Subcutaneous abdominal adipose tissue (tissue), 5 donors: ENCODE results near the gene EPHA8.

Experiments
- H3K27ac ChIP-seq: one replicate; pipeline ENCODE4 v1.7.0; 2013; ENCODE audit warnings: low read depth, mild to moderate bottlenecking, inconsistent platforms, low read length, moderate library complexity
- H3K27me3 ChIP-seq, 5 donors: one replicate each; pipeline ENCODE4 v1.7.0; 2013; ENCODE audit warnings: low read length in 5 of 5, inconsistent platforms in 1 of 5; ENCODE audit not compliant: control insufficient read depth in 5 of 5, insufficient read depth in 4 of 5
- H3K36me3 ChIP-seq, 5 donors: one replicate each; pipeline ENCODE4 v1.7.0; 2013; ENCODE audit warnings: low read length in 5 of 5; ENCODE audit not compliant: control insufficient read depth in 5 of 5, insufficient read depth in 5 of 5
- H3K4me1 ChIP-seq, 5 donors: one replicate each; pipeline ENCODE4 v1.7.0; 2013; ENCODE audit warnings: low read length in 5 of 5, mild to moderate bottlenecking in 3 of 5, moderate library complexity in 1 of 5; ENCODE audit not compliant: control insufficient read depth in 5 of 5, insufficient read depth in 5 of 5
- H3K4me3 ChIP-seq, 5 donors: one replicate each; pipeline ENCODE4 v1.7.0; 2013; ENCODE audit warnings: low read length in 5 of 5, low read depth in 1 of 5
- H3K9ac ChIP-seq, 5 donors: one replicate each; pipeline ENCODE4 v1.7.0; 2013; ENCODE audit warnings: low read length in 5 of 5, mild to moderate bottlenecking in 4 of 5, moderate library complexity in 3 of 5
- H3K9me3 ChIP-seq, 5 donors: one replicate each; pipeline ENCODE4 v1.7.0; 2013; ENCODE audit warnings: low read length in 5 of 5; ENCODE audit not compliant: control insufficient read depth in 5 of 5
- donor health status: healthy.
- donor health status: healthy.
- donor health status: healthy.
- donor health status: healthy.
- donor health status: healthy.

EPHA8 gene

DNA sequence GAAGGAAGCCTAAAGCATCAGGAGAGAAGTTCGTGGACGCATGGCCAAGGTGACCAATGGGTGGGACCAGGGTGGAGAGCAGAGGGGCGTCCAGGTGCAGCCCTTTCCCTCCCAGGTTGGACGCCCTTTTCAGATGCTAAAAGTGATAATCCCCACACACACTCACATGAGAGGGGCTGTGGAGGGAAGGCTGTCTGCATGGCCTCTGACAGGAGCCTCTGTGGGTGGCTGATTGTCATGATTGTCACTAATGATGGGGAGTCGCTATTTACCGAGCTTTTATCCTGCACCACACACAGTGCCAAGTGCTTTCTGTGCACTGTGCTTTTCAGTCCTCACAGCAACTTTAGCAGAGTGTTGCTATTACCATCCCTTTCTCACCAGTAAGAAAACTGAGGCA, 46.0 kb downstream of the EPHA8 start:
- H3K27me3 ChIP-seq: peaks cover 21 to 55% (median 41%) of the 10 kb centered on the region in 5 donors
- H3K4me1 ChIP-seq: no peaks in the 10 kb centered on the region
- H3K4me3 ChIP-seq: no peak overlapping the region
- H3K9me3 ChIP-seq: no peaks in the 10 kb centered on the region
- no peaks in the 10 kb centered on the region for H3K36me3 ChIP-seq
- H3K27ac ChIP-seq: no peak overlapping the region
- no peak overlapping the region for H3K9ac ChIP-seq

DNA sequence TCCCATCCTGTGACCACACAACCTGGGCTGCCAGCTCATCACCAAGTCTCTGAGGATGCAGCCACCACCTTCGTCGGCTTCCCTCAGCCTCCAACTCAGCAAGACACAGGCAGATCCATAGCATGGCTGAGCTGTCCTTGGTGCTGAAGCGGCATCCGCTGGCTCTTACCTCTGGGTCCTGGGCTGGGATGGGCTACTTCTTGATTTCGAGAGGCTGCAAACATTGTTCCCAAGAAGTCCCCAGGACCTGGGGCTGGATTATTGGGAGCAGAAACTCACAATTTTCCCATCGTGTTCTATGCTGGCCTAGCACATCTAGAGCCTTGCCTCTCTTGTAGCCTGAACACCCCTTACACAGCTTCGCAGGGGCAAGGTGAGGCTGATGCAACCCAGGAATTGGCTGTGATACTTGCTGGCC, 48.2 kb downstream of the EPHA8 start:
- no peaks in the 10 kb centered on the region for H3K36me3 ChIP-seq
- H3K9ac ChIP-seq: no peak overlapping the region
- H3K4me3 ChIP-seq: no peak overlapping the region
- no peaks in the 10 kb centered on the region for H3K9me3 ChIP-seq
- H3K27ac ChIP-seq: no peak overlapping the region
- no peaks in the 10 kb centered on the region for H3K4me1 ChIP-seq
- peaks cover 20 to 59% (median 50%) of the 10 kb centered on the region in 5 donors for H3K27me3 ChIP-seq

DNA sequence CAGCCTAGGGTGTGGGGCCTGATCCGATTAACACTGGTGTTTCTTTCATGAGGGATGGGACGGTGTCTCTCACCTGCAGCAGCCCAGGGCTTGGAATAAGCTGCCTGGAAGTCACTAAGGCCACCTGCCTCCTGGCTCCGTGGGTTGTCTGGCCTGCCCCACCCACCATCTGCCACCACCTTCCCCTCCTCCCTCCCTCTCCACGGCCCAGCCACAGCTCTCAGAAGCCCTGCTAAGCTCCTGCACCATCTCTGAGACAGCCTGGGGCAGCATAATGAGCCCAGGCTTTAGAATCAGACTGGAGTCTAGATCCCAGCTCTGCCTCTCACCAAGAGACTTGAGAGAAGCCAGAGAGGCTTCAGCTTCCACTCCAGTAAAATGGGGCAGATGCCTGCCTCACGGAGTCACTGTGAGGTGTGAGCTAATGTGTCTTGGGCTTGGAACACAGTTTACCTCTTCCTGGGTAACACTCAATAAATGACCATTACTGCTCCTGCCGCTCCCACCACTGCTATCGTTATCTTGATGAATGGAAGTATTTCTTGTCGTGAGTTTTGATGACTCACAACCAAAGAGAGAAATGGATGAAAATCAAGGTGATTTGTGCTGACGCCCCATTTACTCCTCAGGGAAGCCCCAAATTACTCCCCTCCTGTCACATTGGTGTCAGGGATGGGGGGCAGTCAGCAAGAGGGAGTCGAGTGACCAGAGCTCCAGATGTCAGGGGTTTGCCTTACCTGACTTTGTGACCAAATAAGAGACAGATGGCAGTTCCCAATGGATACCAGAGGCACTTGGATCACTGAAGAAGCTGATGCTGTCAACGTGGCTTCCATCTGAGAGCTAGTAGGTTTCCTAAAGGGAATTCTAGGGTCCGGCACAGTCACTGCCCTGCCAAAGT, 49.6 kb downstream of the EPHA8 start:
- H3K9me3 ChIP-seq: no peaks in the 10 kb centered on the region
- H3K4me1 ChIP-seq: no peaks in the 10 kb centered on the region
- H3K4me3 ChIP-seq: no peak overlapping the region
- H3K27me3 ChIP-seq: peaks cover 26 to 68% (median 61%) of the 10 kb centered on the region in 5 donors
- no peaks in the 10 kb centered on the region for H3K36me3 ChIP-seq
- no peak overlapping the region for H3K9ac ChIP-seq
- no peak overlapping the region for H3K27ac ChIP-seq

DNA sequence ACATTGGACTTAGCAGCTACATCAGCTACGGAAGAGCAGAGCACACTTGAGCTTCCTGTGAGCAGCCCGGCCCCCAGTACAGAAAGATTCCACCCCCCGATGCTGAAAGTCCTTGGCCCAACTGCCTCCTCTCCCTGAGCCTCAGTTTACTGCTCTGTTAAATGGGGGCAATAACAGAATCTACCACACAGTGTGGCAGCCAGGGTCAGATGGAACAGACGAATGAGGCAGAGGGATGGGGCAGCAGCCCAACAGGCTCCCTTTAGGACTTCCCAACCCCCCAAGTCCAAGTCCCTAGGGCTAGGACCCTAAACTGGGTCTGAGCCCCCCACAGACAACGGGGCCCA, 50.3 kb downstream of the EPHA8 start:
- H3K27me3 ChIP-seq: peaks cover 27 to 72% (median 61%) of the 10 kb centered on the region in 5 donors
- no peak overlapping the region for H3K4me3 ChIP-seq
- H3K27ac ChIP-seq: no peak overlapping the region
- H3K36me3 ChIP-seq: no peaks in the 10 kb centered on the region
- no peaks in the 10 kb centered on the region for H3K9me3 ChIP-seq
- H3K9ac ChIP-seq: no peak overlapping the region
- H3K4me1 ChIP-seq: no peaks in the 10 kb centered on the region

DNA sequence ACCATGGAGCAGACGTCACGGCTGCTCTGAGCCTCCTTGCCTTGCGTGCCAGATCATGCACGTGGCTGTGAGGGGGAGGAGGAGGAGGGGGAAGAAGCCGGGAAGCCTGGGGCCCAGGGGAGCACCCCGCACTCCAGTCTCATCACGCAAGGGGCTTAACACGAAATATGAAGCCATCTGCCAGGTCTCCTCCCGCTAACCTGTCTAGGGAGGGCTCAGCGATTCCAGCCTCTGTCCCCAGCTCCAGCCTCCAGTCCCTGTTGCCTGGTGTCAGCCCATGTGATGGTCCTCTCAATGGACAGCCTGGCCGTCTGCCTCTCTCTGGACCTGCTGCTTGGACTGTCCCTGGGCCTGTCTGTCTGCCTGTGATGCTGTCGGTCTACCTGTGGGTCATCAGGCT, 50.7 kb downstream of the EPHA8 start:
- H3K27me3 ChIP-seq: peaks cover 28 to 72% (median 59%) of the 10 kb centered on the region in 5 donors
- H3K36me3 ChIP-seq: no peaks in the 10 kb centered on the region
- H3K9me3 ChIP-seq: no peaks in the 10 kb centered on the region

DNA sequence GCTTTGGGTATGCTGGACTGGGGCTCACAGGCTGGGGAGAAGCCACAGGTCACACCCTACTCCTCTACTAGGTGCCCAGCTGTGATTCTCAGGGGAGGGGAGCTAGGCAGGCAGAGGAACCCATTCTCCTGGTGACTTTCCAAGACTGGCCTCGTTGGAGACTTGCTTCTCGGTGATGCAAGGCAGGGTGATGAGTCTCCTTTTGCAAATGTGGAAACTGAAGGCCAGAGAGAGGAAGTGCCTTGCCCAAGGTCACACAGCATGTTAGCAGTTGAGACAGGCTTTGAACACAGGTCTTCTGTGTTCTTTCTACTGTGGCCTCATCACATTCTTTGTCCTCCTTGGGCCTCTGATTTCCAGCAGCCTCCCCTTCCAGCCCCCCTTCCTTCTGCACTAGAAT, 52.6 kb downstream of the EPHA8 start:
- Histone ChIP-seq H3K4me1 (no peaks in the 10 kb centered on the region), H3K9me3 (no peaks in the 10 kb centered on the region), H3K27ac (no peak overlapping the region), H3K4me3 (no peak overlapping the region), H3K36me3 (no peaks in the 10 kb centered on the region), H3K27me3 (peaks cover 34 to 74% (median 65%) of the 10 kb centered on the region in 5 donors), H3K9ac (no peak overlapping the region)

More for the DNA sequence above, 50.7 kb downstream of the EPHA8 start:
- Histone ChIP-seq H3K9ac (no peak overlapping the region), H3K27ac (no peak overlapping the region), H3K4me3 (no peak overlapping the region), H3K4me1 (no peaks in the 10 kb centered on the region)

DNA sequence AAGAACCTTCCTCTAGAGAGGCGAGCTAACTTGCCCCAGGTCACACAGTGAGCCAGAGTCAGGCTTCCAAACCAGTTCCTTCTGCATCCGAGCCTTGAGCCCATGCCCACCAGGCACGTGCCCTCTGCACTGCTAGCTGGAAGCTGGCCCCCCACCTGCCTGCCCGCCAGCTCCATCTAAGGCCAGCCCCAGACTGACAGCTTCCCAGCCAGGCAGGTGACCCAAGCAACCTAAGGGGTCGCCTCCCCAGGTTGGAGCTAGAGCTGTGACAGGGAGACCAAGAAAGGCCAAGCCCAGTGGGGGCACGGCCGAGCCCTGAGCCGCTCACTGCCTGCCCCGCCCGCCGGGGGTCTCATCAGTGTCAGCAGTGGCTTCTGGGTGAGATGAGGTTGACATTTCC, 53.3 kb downstream of the EPHA8 start:
- H3K4me3 ChIP-seq: no peak overlapping the region

DNA sequence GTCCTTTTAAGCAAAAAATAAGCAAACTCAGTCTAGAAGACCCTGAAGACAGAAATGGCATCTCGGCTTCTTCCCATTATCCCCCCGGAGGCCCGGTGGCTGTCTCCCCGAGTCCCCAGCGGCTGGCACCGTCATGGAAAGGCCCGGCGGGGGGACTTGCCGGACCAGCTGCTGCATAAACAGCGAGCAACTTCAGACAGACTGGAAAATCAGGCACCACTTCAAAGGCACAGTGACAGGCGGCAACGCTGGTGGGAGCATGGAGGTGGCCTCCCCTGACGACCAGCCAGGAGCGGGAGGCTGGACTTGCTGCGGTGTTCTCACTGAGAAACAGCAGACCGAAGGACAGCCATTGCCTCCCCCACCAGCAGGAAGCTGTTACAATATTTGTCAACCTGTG, 54.8 kb downstream of the EPHA8 start:
- H3K4me1 ChIP-seq: no peaks in the 10 kb centered on the region
- no peak overlapping the region for H3K4me3 ChIP-seq
- H3K9ac ChIP-seq: no peak overlapping the region
- no peaks in the 10 kb centered on the region for H3K36me3 ChIP-seq
- H3K27ac ChIP-seq: no peak overlapping the region
- H3K9me3 ChIP-seq: no peaks in the 10 kb centered on the region
- H3K27me3 ChIP-seq: peaks cover 44 to 70% (median 66%) of the 10 kb centered on the region in 5 donors

More for the DNA sequence above, 53.3 kb downstream of the EPHA8 start:
- peaks cover 37 to 73% (median 66%) of the 10 kb centered on the region in 5 donors for H3K27me3 ChIP-seq
- H3K27ac ChIP-seq: no peak overlapping the region
- H3K4me1 ChIP-seq: no peaks in the 10 kb centered on the region
- no peaks in the 10 kb centered on the region for H3K9me3 ChIP-seq
- H3K9ac ChIP-seq: no peak overlapping the region
- H3K36me3 ChIP-seq: no peaks in the 10 kb centered on the region

DNA sequence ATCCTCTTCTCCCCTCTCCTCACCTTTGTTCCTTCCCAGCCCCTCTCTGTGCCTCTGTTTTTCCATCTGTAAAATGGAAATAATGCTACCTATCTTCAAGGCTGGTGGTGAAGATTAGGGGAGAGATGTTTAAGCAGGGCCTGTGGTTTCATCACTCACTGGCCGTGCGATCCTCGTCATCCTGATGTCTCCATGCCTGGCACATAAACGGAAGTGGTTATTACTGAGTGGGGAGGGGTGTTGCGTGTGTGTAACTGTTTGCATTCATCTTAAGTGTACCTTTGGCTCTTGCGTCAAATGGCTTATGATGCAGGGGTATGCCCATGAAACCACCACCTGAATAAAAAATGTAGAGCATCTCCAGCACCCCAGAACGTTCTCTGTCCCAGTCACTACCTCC, 56.0 kb downstream of the EPHA8 start:
- Histone ChIP-seq H3K27me3 (peaks cover 37 to 61% (median 54%) of the 10 kb centered on the region in 5 donors), H3K9ac (no peak overlapping the region), H3K4me1 (no peaks in the 10 kb centered on the region), H3K9me3 (no peaks in the 10 kb centered on the region), H3K27ac (no peak overlapping the region), H3K4me3 (no peak overlapping the region), H3K36me3 (no peaks in the 10 kb centered on the region)

DNA sequence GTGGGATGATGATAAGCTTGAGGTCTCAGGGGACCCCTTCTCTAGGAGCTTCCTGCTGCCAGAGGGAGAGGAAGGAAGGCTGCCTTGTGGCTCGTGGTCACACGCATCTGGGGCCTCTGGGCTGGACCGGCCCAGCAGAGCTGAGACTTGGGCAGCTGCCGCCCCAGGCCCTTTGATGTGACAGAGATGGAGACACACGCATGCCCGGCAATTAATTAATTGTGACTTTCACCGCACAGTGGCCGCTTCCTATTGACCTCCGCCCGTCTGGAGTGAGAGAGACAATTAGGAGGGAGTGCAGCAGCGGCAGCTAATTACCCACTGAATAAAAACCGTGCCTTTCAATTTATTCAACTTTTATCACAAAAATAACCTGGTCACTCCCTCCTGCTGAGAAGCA, 56.5 kb downstream of the EPHA8 start:
- no peak overlapping the region for H3K9ac ChIP-seq
- H3K27me3 ChIP-seq: peaks cover 38 to 60% (median 52%) of the 10 kb centered on the region in 5 donors
- no peaks in the 10 kb centered on the region for H3K4me1 ChIP-seq
- no peak overlapping the region for H3K4me3 ChIP-seq
- no peak overlapping the region for H3K27ac ChIP-seq
- no peaks in the 10 kb centered on the region for H3K9me3 ChIP-seq
- no peaks in the 10 kb centered on the region for H3K36me3 ChIP-seq
